Activated CD4-positive, alpha-beta T cell treated with anti-CD3 and anti-CD28 coated beads, Interleukin-10, Interleukin-2, amounts not matched to agents 100 ng/mL and 50 ng/mL, durations not matched to agents 16 hours and 8 hours (primary cell): ENCODE data around the gene EGFL7.
A peak's percentile ranks its signal among the peaks of the same experiment; 100 is the strongest.

Experiments
- DNase-seq: peaks from one replicate; pipeline ENCODE4 v3.0.0-alpha.2; 2020

Gene EGFL7

GRCh38 chr9:136687721-136688223 lies 25.1 kb downstream of the EGFL7 start:
- DNase-seq, result no peak

GRCh38 chr9:136688274-136689107 lies 25.8 kb downstream of the EGFL7 start:
- no peak for DNase-seq

GRCh38 chr9:136689108-136689460 lies 26.4 kb downstream of the EGFL7 start:
- no peak for DNase-seq

GRCh38 chr9:136690104-136690805 lies 27.5 kb downstream of the EGFL7 start:
- no peak for DNase-seq

GRCh38 chr9:136690806-136691261 lies 28.1 kb downstream of the EGFL7 start:
- no peak for DNase-seq

- DNase-seq, result no peak
Observed at GRCh38 chr9:136691316-136692184, 28.8 kb downstream of the EGFL7 start.

- DNase-seq, result no peak
Observed at GRCh38 chr9:136692185-136693134, 29.7 kb downstream of the EGFL7 start.

- DNase-seq, result no peak
Observed at GRCh38 chr9:136693135-136693489, 30.4 kb downstream of the EGFL7 start.

- DNase-seq, result no peak
Observed at GRCh38 chr9:136693490-136694162, 30.9 kb downstream of the EGFL7 start.

- peak; percentile 44 for DNase-seq
Observed at GRCh38 chr9:136694163-136694871, 31.6 kb downstream of the EGFL7 start.

- no peak for DNase-seq
Observed at GRCh38 chr9:136694872-136695247, 32.1 kb downstream of the EGFL7 start.

- DNase-seq, result no peak
Observed at GRCh38 chr9:136695435-136695895, 32.7 kb downstream of the EGFL7 start.

- DNase-seq, result no peak
Observed at GRCh38 chr9:136695955-136696354, 33.2 kb downstream of the EGFL7 start.

- DNase-seq, result no peak
Observed at GRCh38 chr9:136696502-136696901, 33.8 kb downstream of the EGFL7 start.

GRCh38 chr9:136697146-136697820 lies 34.6 kb downstream of the EGFL7 start:
- no peak for DNase-seq

GRCh38 chr9:136697821-136698526 lies 35.3 kb downstream of the EGFL7 start:
- DNase-seq, result no peak

GRCh38 chr9:136698635-136699246 lies 36.0 kb downstream of the EGFL7 start:
- no peak for DNase-seq

- DNase-seq, result no peak
Observed at GRCh38 chr9:136700304-136700703, 37.6 kb downstream of the EGFL7 start.
